Loucy (cell line): Measurements from ENCODE around the gene CLDN34.

Experiments
- H2AFZ ChIP-seq: fragments of 200-600 bp; sonication (generic); 2 replicates; pipeline ENCODE4 v1.6.0; 2016; ENCODE audit warnings: antibody characterized with exemption, mild to moderate bottlenecking, low read length, moderate library complexity
- H3F3A ChIP-seq: fragments of 200-600 bp; 2 replicates; pipeline ENCODE4 v1.6.0; 2016; ENCODE audit warnings: antibody characterized with exemption, low read depth, mild to moderate bottlenecking
- H3K27me3 ChIP-seq: fragments of 200-600 bp; sonication (generic); 2 replicates; pipeline ENCODE4 v1.6.1; 2014; ENCODE audit warnings: low read length, mild to moderate bottlenecking; ENCODE audit not compliant: insufficient read depth, poor library complexity, severe bottlenecking
- H3K36me3 ChIP-seq: fragments of 200-600 bp; sonication (generic); 2 replicates; pipeline ENCODE4 v1.6.1; 2016; ENCODE audit warnings: low read length; ENCODE audit not compliant: insufficient read depth
- H3K4me1 ChIP-seq: fragments of 200-600 bp; sonication (generic); 2 replicates; pipeline ENCODE4 v1.5.1; 2014; ENCODE audit warnings: low read length, mild to moderate bottlenecking; ENCODE audit not compliant: insufficient read depth, poor library complexity, severe bottlenecking
- H3K4me2 ChIP-seq: fragments of 200-600 bp; sonication (generic); 2 replicates; pipeline ENCODE4 v1.6.0; 2014; ENCODE audit warnings: antibody characterized with exemption, low read length, low read depth, mild to moderate bottlenecking; ENCODE audit not compliant: poor library complexity, severe bottlenecking
- H3K4me3 ChIP-seq: fragments of 200-600 bp; sonication (generic); 2 replicates; pipeline ENCODE4 v1.5.1; 2014; ENCODE audit warnings: low read length, mild to moderate bottlenecking, mixed read lengths; ENCODE audit not compliant: poor library complexity, severe bottlenecking
- H3K79me2 ChIP-seq: fragments of 200-600 bp; sonication (generic); 2 replicates; pipeline ENCODE4 v1.6.1; 2014; ENCODE audit warnings: low read length; ENCODE audit not compliant: insufficient read depth
- H3K9ac ChIP-seq: fragments of 200-600 bp; sonication (generic); 2 replicates; pipeline ENCODE4 v1.6.0; 2014; ENCODE audit warnings: mild to moderate bottlenecking, low read depth, low read length, moderate library complexity; ENCODE audit not compliant: poor library complexity, severe bottlenecking
- H3K9me2 ChIP-seq: fragments of 200-600 bp; sonication (generic); replicated peaks from 2 replicates; pipeline ENCODE4 v1.6.1; 2016; ENCODE audit warnings: low read depth, low read length, mixed read lengths
- H3K9me3 ChIP-seq: fragments of 200-600 bp; sonication (generic); 2 replicates; pipeline ENCODE4 v1.6.1; 2014; ENCODE audit warnings: mild to moderate bottlenecking, antibody characterized with exemption, low read length, low read depth; ENCODE audit not compliant: insufficient read depth
- H4K20me1 ChIP-seq: fragments of 200-600 bp; sonication (generic); 2 replicates; pipeline ENCODE4 v1.6.0; 2014; ENCODE audit warnings: antibody characterized with exemption, low read length, mild to moderate bottlenecking; ENCODE audit not compliant: insufficient read depth, poor library complexity, severe bottlenecking
- CTCF ChIP-seq: fragments of 200-600 bp; sonication (generic); conservative IDR thresholded peaks from 2 replicates; pipeline ENCODE4 v1.5.1; 2014; ENCODE audit warnings: mild to moderate bottlenecking, antibody characterized with exemption, low read length
- EZH2phosphoT487 ChIP-seq: fragments of 200-600 bp; IDR thresholded peaks from 2 replicates; pipeline ENCODE4 v1.6.1; 2018; ENCODE audit warnings: antibody characterized with exemption, mild to moderate bottlenecking, moderate library complexity, borderline replicate concordance

The CLDN34 gene

DNA sequence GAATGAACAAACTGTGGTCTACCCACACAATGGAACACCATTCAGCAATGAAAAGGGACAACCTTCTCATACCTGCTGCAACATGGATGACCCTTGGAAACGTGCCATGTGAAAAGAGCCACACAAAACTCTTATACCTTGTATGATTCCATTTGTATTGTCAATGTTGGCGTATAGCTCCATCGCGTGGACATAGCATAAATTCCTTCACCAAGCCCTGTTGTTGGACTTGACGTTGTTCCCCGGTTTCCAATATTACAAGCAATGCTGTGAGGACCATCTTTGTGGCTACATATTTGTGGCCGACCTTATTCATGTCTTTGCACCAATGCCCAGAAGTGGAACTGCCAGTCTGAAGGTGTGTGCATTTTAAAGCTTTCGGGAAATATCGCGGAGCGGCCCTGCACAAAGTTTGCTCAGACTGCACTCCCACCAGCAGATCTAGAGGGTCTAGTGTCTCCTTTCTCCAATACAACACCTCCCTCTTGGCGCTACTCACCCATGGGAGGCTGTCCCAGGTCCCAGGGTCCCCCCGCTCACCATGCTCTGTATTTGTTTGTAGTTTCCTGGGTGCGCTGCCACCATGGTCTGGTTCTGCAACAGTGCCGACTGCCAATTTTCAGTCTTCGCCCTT lies at the start of gene CLDN34:
TSS of gene CLDN34 (plus strand) at position 584 of the 634 bp plus-strand sequence. CDS start at position 584, 0 bp downstream.
- Histone ChIP-seq H2AFZ (no peak within 1 kb of the TSS), H3K36me3 (no peaks in the 10 kb centered on the region)

DNA sequence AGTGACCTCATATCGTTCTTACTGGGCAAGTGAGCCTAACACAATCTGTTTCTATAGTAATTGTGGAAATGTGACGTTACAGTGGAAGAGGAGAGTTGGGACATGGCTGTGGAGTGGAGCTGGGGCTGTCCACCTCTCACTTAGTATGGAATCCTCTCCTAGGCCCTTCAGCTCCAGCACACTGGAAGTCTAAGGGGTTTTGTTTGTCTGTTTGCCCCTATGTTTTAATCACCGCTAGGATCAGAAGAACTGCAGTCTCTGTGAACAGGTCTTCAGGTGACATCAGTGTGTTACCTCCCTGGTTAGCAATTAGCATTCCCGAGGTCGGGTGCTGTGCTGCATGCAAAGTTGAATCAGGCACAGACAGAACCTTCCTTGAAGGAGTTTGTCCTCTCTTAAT lies 49.3 kb upstream of the CLDN34 start:
- no peaks in the 10 kb centered on the region for H3K9me2 ChIP-seq
- no peaks in the 10 kb centered on the region for H3K9me3 ChIP-seq
- TF ChIP-seq EZH2phosphoT487 (no peak), CTCF (no peak)
- H3K79me2 ChIP-seq: no peaks in the 10 kb centered on the region
- no peaks in the 10 kb centered on the region for H3K4me1 ChIP-seq
- H3K36me3 ChIP-seq: no peaks in the 10 kb centered on the region
- no peaks in the 10 kb centered on the region for H3F3A ChIP-seq
- no peaks in the 10 kb centered on the region for H3K27me3 ChIP-seq
- no peak overlapping the region for H3K9ac ChIP-seq
- H3K4me2 ChIP-seq: no peak overlapping the region
- H3K4me3 ChIP-seq: no peak overlapping the region
- no peaks in the 10 kb centered on the region for H4K20me1 ChIP-seq
- no peak overlapping the region for H2AFZ ChIP-seq

More for the DNA sequence above, at the start of gene CLDN34:
- Histone ChIP-seq H3K79me2 (no peaks in the 10 kb centered on the region), H3K4me2 (no peak within 1 kb of the TSS), H3K27me3 (no peaks in the 10 kb centered on the region), H3K4me3 (no peak within 1 kb of the TSS), H3K9me2 (no peaks in the 10 kb centered on the region), H4K20me1 (no peaks in the 10 kb centered on the region), H3K4me1 (no peaks in the 10 kb centered on the region), H3K9ac (no peak within 1 kb of the TSS), H3K9me3 (no peaks in the 10 kb centered on the region), H3F3A (no peaks in the 10 kb centered on the region)
- TF ChIP-seq EZH2phosphoT487 (no peak), CTCF (no peak)

DNA sequence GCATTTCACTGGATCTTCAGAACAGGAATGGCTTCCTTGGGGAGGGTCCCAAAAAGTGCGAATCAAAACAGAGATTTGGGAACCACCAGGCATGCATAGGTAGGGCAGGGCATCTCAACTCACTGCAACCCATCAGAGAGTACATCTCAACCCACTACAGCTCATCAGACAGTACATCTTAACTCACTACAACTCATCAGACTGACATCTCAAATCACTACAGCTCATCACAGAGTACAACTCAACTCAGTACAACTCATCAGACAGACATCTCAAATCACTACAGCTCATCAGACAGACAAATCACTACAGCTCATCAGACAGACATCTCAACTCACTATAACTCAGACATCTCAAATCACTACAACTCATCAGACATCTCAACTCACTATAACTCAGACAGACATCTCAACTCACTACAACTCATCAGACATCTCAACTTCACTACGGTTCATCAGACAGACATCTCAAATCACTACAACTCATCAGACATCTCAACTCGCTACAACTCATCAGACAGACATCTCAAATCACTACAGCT lies 47.5 kb upstream of the CLDN34 start:
- no peak for TF ChIP-seq EZH2phosphoT487
- TF ChIP-seq CTCF: no peak
- Histone ChIP-seq H3K79me2 (no peaks in the 10 kb centered on the region), H2AFZ (no peak overlapping the region), H3K4me3 (no peak overlapping the region), H3F3A (no peaks in the 10 kb centered on the region), H3K4me2 (no peak overlapping the region), H3K4me1 (no peaks in the 10 kb centered on the region), H3K36me3 (no peaks in the 10 kb centered on the region), H4K20me1 (no peaks in the 10 kb centered on the region), H3K9ac (no peak overlapping the region), H3K9me2 (no peaks in the 10 kb centered on the region), H3K27me3 (no peaks in the 10 kb centered on the region), H3K9me3 (no peaks in the 10 kb centered on the region)
